C4-2B (cell line): Measurements from ENCODE around the gene MUC5AC.

ENCODE experiments used
- H3K27ac ChIP-seq: fragments of 450-650 bp; 2 replicates; pipeline ENCODE4 v1.5.1; 2017
- ZFX ChIP-seq: fragments of 450-650 bp; IDR thresholded peaks from 2 replicates; pipeline ENCODE4 v1.6.1; 2017
- TF ChIP-seq, protein P1 (sequence below): fragments of 450-650 bp; conservative IDR thresholded peaks from 2 replicates; pipeline ENCODE4 v1.5.1; 2017; ENCODE audit warnings: mild to moderate bottlenecking

Gene MUC5AC

GRCh38 chr11:1147792-1148191, 10.0 kb upstream of the MUC5AC start:
- TF ChIP-seq, protein P1, sequence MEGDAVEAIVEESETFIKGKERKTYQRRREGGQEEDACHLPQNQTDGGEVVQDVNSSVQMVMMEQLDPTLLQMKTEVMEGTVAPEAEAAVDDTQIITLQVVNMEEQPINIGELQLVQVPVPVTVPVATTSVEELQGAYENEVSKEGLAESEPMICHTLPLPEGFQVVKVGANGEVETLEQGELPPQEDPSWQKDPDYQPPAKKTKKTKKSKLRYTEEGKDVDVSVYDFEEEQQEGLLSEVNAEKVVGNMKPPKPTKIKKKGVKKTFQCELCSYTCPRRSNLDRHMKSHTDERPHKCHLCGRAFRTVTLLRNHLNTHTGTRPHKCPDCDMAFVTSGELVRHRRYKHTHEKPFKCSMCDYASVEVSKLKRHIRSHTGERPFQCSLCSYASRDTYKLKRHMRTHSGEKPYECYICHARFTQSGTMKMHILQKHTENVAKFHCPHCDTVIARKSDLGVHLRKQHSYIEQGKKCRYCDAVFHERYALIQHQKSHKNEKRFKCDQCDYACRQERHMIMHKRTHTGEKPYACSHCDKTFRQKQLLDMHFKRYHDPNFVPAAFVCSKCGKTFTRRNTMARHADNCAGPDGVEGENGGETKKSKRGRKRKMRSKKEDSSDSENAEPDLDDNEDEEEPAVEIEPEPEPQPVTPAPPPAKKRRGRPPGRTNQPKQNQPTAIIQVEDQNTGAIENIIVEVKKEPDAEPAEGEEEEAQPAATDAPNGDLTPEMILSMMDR, result no peak
- TF ChIP-seq ZFX, result no peak

GRCh38 chr11:1148752-1149180, 9.0 kb upstream of the MUC5AC start:
- TF ChIP-seq, protein P1, result no peak
- no peak for TF ChIP-seq ZFX
- no peak overlapping the region for H3K27ac ChIP-seq

More at GRCh38 chr11:1147792-1148191, 10.0 kb upstream of the MUC5AC start:
- no peak overlapping the region for H3K27ac ChIP-seq

- TF ChIP-seq ZFX, result no peak
- TF ChIP-seq, protein P1, result no peak
- H3K27ac ChIP-seq, result no peak overlapping the region
These were observed 8.2 kb upstream of the MUC5AC start for GRCh38 chr11:1149545-1149944.

GRCh38 chr11:1150116-1150515, 7.6 kb upstream of the MUC5AC start:
- H3K27ac ChIP-seq, result no peak overlapping the region
- TF ChIP-seq, protein P1, result no peak
- TF ChIP-seq ZFX, result no peak

GRCh38 chr11:1150769-1151365, 6.9 kb upstream of the MUC5AC start:
- TF ChIP-seq ZFX, result no peak
- TF ChIP-seq, protein P1, result no peak
- no peak overlapping the region for H3K27ac ChIP-seq

- no peak overlapping the region for H3K27ac ChIP-seq
- TF ChIP-seq, protein P1, result no peak
- TF ChIP-seq ZFX, result no peak
These were observed 6.1 kb upstream of the MUC5AC start for GRCh38 chr11:1151366-1152315.
